Stimulated activated CD8-positive, alpha-beta memory T cell treated with anti-CD3 and anti-CD28 coated beads, Interleukin-7, amount 100 ng/mL, for 48 hours (primary cell): ENCODE data around the gene RTF2.
"Not testable (repeated sequence)": the region's sequence is repeated elsewhere in the genome, so short reads cannot be mapped to it uniquely, and the experiment has no call there.

ENCODE experiments used
- DNase-seq, 2 donors: peaks; one replicate each; pipeline ENCODE4 v3.0.0-alpha.2; 2020; ENCODE audit warnings: low read depth in 1 of 2; ENCODE audit errors: extremely low read depth in 1 of 2

RTF2 gene

DNA sequence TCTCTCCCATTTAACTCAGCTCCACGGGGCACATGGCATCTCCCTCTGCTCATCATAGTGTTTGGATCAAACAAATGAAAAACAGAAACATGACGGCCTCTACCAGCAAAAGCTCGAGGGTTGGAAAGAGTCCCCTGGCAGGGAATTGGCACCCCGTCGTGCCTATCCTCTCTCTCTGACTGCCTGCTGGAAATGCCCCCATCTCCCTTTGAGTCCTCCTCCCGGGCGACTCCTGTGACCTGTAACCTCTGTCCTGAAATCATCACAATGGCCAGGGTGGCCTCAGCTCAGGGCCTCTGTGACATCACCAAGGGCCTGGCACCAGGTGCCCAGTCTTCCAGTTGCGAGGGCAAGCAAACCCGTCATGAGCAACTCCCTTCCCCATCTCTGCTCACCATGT lies 64.5 kb downstream of the RTF2 start, which contains the start of gene FAM209B:
FAM209B (plus strand) TSS at position 301 of the 400 bp plus-strand sequence; CDS start at position 397, 96 bp downstream.
- not testable (repeated sequence) for DNase-seq

GRCh38 chr20:56537997-56538396 lies 69.6 kb downstream of the RTF2 start:
- no peak for DNase-seq

DNA sequence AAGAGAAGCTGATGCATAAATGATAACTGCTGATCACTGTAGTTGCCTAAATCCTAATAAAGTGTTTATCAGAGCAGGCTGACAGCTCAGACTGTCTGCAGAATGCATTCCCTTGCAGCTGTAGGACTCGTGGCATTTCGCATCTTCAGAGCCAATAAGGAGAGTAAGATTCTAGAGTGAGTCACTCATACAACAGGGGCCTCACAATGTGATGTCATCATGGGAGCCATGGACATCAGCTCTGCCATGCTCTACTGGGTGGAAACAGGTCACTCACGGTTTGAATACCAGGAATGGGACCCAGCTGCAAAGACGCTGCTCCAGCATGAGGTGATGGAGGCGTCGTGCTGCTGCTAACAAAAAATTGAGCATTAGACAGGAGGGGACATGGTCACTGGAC lies 72.0 kb downstream of the RTF2 start:
- DNase-seq: no peak

DNA sequence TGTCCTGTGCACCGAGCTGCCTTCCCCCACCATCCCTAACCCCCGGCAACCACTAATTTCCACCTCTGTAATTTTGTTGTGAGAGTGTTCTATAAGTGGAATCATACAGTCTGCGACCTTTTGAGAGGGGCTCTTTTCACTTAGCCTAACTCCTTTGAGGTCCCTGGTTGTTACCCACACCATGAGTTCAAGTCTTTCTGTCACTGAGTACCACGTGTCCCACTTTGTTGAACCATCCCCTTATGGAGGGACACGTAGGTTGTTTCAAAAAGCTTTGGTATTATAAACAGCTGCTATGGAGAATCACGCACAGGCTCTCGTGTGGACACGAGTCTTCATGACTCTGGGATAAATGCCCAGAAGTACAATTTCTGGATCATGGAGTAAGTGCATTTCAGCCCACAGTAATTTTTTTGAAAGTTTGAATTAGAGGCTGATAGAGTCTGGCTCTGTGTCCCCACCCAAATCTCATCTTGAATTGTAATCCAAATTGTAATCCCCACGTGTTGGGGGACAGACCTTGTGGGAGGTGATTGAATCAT lies 74.1 kb downstream of the RTF2 start:
- no peak for DNase-seq

GRCh38 chr20:56551571-56551970 lies 83.1 kb downstream of the RTF2 start:
- DNase-seq: no peak

GRCh38 chr20:56552911-56553629 lies 84.6 kb downstream of the RTF2 start:
- no peak for DNase-seq

GRCh38 chr20:56554869-56555268 lies 86.4 kb downstream of the RTF2 start:
- no peak for DNase-seq

- DNase-seq: no peak
These were observed 90.5 kb downstream of the RTF2 start for GRCh38 chr20:56558968-56559367.

- not testable (repeated sequence) for DNase-seq
These were observed 96.1 kb downstream of the RTF2 start for GRCh38 chr20:56564526-56564925.

- no peak for DNase-seq
These were observed 97.1 kb downstream of the RTF2 start for GRCh38 chr20:56565511-56565910.

GRCh38 chr20:56566621-56567020 lies 98.2 kb downstream of the RTF2 start:
- no peak for DNase-seq
